ENCODE data around the gene SLC39A11.

Gene SLC39A11

GRCh38 chr17:72660274-72661115, 432.0 kb downstream of the SLC39A11 start:
- TF ChIP-seq, protein P1, sequence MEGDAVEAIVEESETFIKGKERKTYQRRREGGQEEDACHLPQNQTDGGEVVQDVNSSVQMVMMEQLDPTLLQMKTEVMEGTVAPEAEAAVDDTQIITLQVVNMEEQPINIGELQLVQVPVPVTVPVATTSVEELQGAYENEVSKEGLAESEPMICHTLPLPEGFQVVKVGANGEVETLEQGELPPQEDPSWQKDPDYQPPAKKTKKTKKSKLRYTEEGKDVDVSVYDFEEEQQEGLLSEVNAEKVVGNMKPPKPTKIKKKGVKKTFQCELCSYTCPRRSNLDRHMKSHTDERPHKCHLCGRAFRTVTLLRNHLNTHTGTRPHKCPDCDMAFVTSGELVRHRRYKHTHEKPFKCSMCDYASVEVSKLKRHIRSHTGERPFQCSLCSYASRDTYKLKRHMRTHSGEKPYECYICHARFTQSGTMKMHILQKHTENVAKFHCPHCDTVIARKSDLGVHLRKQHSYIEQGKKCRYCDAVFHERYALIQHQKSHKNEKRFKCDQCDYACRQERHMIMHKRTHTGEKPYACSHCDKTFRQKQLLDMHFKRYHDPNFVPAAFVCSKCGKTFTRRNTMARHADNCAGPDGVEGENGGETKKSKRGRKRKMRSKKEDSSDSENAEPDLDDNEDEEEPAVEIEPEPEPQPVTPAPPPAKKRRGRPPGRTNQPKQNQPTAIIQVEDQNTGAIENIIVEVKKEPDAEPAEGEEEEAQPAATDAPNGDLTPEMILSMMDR (IDR thresholded peaks at IDR 0.05), result no peak
- H3K9me3 Mint-ChIP-seq, result peaks cover 16% of the 10 kb centered on the region
- no peak overlapping the region for H3K4me3 Mint-ChIP-seq
- peaks cover 6% of the 10 kb centered on the region for H3K36me3 Mint-ChIP-seq (ENCODE audit: low read depth)
- DNase-seq, result no peak
- peaks cover 41% of the 10 kb centered on the region for H3K4me1 Mint-ChIP-seq
- no peak overlapping the region for H3K27ac Mint-ChIP-seq
- H3K27me3 Mint-ChIP-seq (ENCODE audit: low read depth, poor library complexity), result peaks cover 11% of the 10 kb centered on the region

DNA sequence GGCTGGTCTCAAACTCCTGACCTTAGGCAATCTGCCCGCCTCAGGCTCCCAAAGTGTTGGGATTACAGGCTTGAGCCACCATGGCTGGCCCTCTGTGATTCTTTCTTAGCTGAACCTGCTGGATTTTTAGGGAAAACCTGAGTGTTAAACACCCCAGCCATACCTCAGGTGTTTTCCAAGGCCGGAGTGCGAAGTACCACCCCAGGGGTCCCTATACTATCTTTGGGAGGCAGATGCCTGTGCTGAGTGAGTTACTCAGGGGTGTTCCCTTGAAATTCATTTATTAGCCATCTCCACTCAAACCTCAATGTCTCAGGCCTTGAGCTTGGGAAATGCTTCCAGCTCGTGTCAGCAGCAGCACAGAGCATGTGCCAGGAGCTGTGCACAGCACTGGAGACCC, 432.7 kb downstream of the SLC39A11 start:
- Mint-ChIP-seq H3K36me3 (ENCODE audit: low read depth) (peaks cover 6% of the 10 kb centered on the region), H3K4me1 (peaks cover 48% of the 10 kb centered on the region), H3K9me3 (peaks cover 13% of the 10 kb centered on the region), H3K27ac (no peak overlapping the region), H3K4me3 (no peak overlapping the region), H3K27me3 (ENCODE audit: low read depth, poor library complexity) (peaks cover 11% of the 10 kb centered on the region)
- TF ChIP-seq, protein P1 (IDR thresholded peaks at IDR 0.05), result no peak
- no peak for DNase-seq

DNA sequence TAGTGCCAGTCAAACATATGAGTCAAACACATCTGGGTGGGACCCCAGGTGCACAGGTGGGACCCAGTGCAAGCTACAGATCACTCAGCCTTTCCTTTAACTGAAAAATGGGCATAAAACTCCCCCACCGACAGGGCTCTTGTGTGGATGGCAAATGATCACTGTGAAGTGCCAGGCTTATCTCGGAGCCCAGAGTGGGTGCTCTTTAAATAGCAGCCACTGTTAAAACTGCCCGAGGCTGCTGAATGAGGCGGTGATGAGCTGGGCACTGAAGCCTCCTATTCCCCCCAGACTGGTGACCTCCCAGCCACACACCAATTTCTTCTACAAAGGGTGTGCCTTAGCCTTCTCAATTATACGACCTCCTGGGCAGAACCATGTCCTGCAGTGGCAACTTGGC, 433.8 kb downstream of the SLC39A11 start:
- Mint-ChIP-seq H3K4me1 (peaks cover 48% of the 10 kb centered on the region), H3K27me3 (ENCODE audit: low read depth, poor library complexity) (peaks cover 8% of the 10 kb centered on the region), H3K9me3 (peaks cover 4% of the 10 kb centered on the region), H3K27ac (no peak overlapping the region), H3K36me3 (ENCODE audit: low read depth) (peaks cover under 1% of the 10 kb centered on the region), H3K4me3 (no peak overlapping the region)
- TF ChIP-seq, protein P1 (IDR thresholded peaks at IDR 0.05), result no peak
- no peak for DNase-seq

GRCh38 chr17:72657467-72658317, 434.8 kb downstream of the SLC39A11 start:
- H3K36me3 Mint-ChIP-seq (ENCODE audit: low read depth), result no peaks in the 10 kb centered on the region
- no peaks in the 10 kb centered on the region for H3K9me3 Mint-ChIP-seq
- H3K27me3 Mint-ChIP-seq (ENCODE audit: low read depth, poor library complexity), result peaks cover 13% of the 10 kb centered on the region
- TF ChIP-seq, protein P1 (IDR thresholded peaks at IDR 0.05), result no peak
- peaks cover 48% of the 10 kb centered on the region for H3K4me1 Mint-ChIP-seq
- H3K27ac Mint-ChIP-seq, result no peak overlapping the region
- no peak overlapping the region for H3K4me3 Mint-ChIP-seq
- no peak for DNase-seq

DNA sequence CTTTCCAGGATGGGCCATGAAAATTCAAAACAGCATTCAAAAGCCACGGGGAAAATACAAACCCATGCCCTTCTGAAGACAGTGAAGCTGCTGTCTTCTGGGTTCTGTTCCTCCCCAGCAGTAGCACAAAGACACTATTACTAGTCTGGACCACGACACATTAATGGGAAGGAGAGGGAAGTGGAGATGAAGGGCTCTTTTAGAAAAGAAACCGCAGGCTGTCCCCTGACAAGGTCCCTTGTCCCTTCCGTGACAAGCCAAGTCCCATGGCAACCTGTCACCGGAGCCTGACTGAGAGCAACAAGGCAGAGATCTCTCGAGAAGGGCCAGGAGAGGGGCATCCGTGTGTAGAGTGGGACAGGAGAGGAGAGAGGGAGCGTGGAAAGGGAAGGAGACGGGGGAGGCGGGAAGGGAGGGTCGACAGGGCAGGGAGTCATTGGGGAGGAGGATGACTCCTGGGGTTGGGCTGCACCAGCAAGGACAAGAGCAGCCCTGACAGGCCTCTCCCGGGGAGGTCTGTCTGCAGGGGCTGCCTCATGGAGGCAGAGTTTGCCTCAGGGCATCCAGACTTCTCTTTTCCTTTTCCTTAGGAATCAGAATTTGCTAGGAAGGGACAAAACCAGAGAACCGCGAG, 436.2 kb downstream of the SLC39A11 start:
- Mint-ChIP-seq H3K36me3 (ENCODE audit: low read depth) (no peaks in the 10 kb centered on the region), H3K9me3 (no peaks in the 10 kb centered on the region), H3K4me1 (peaks cover 39% of the 10 kb centered on the region), H3K4me3 (no peak overlapping the region), H3K27ac (peak overlapping the region; percentile 73), H3K27me3 (ENCODE audit: low read depth, poor library complexity) (peaks cover 11% of the 10 kb centered on the region)
- no peak for DNase-seq
- TF ChIP-seq, protein P1 (IDR thresholded peaks at IDR 0.05), result no peak
